Amygdala (tissue), 56 donors: ENCODE data around the gene SPACA6.
"Not testable (repeated sequence)": the region's sequence is repeated elsewhere in the genome, so short reads cannot be mapped to it uniquely, and the experiment has no call there.

Experiments
- DNase-seq, 56 donors: peaks; one replicate each; lab custom pipeline; 2025; lab: John Stamatoyannopoulos, UW

Gene SPACA6

GRCh38 chr19:51727349-51727880 is 34.3 kb downstream of the SPACA6 start:
- DNase-seq, result peak in 1 of 56 donors; percentile 8

- DNase-seq, result no peak
Observed at GRCh38 chr19:51729781-51730180, 36.7 kb downstream of the SPACA6 start.

GRCh38 chr19:51733742-51734522 is 40.8 kb downstream of the SPACA6 start:
- DNase-seq, result no peak

GRCh38 chr19:51735759-51736449 is 42.8 kb downstream of the SPACA6 start:
- peak in 13 of 56 donors; percentile 1 to 64 (median 14) for DNase-seq

- DNase-seq, result no peak
Observed at GRCh38 chr19:51737389-51737788, 44.3 kb downstream of the SPACA6 start.

- no peak for DNase-seq
Observed at GRCh38 chr19:51737924-51738323, 44.8 kb downstream of the SPACA6 start.

GRCh38 chr19:51738523-51738922 is 45.4 kb downstream of the SPACA6 start:
- DNase-seq, result not testable (repeated sequence)

- DNase-seq, result no peak
Observed at GRCh38 chr19:51739466-51740213, 46.5 kb downstream of the SPACA6 start.

GRCh38 chr19:51740356-51740755 is 47.2 kb downstream of the SPACA6 start:
- DNase-seq, result no peak

- no peak for DNase-seq
Observed at GRCh38 chr19:51742789-51743188, 49.7 kb downstream of the SPACA6 start.

- DNase-seq, result no peak
Observed at GRCh38 chr19:51743405-51743804, 50.3 kb downstream of the SPACA6 start.

GRCh38 chr19:51746731-51747130 is 53.6 kb downstream of the SPACA6 start:
- no peak for DNase-seq

GRCh38 chr19:51749979-51750378 is 56.8 kb downstream of the SPACA6 start:
- DNase-seq, result no peak

GRCh38 chr19:51750400-51751094 is 57.4 kb downstream of the SPACA6 start:
- DNase-seq, result no peak

- DNase-seq, result peak in 5 of 56 donors; percentile 3 to 43 (median 5)
Observed at GRCh38 chr19:51751655-51752054, 58.5 kb downstream of the SPACA6 start, which contains the start of gene FPR1. FPR1 (minus strand) TSS chr19:51751878; CDS start chr19:51746994, 4,884 bp downstream.

GRCh38 chr19:51754109-51754508 is 61.0 kb downstream of the SPACA6 start:
- peak in 4 of 56 donors; percentile 2 to 7 (median 6) for DNase-seq

GRCh38 chr19:51754770-51755169 is 61.6 kb downstream of the SPACA6 start:
- no peak for DNase-seq
